Right ventricle myocardium superior (tissue), 1 donor: Measurements from ENCODE around the gene CERS6. TPM values are rescaled to one million over a fixed set of nuclear protein-coding genes. Genes with fewer than 3 reads are reported as not detected.

ENCODE experiments used
- ATAC-seq: fragments of 200-7000 bp; cut with Tn5 transposase; one replicate; pipeline ENCODE4 v1.9.1; 2020; ENCODE audit warnings: mild to moderate bottlenecking; ENCODE audit not compliant: poor library complexity
- DNase-seq: peaks from one replicate; pipeline ENCODE4 v3.0.0-alpha.2; 2020
- intact Hi-C: fragments of 100-400 bp; cut with DNase I; formaldehyde crosslinking; loops from one replicate; pipeline ENCODE4 v1.11.2; 2022
- microRNA-seq: library from miRNA; unstranded; fragments of <30 nt; microRNA quantifications from one replicate; pipeline ENCODE4 v1.2.0, GENCODE V29; 2020
- total RNA-seq: library from RNA; stranded (reverse); fragmentation: NEBNext Ultra II Directional; extraction: Animal tissue kit (Norgen Biotek cat#: 25700); gene quantifications from one replicate; pipeline ENCODE4 v1.2.1, GENCODE V29; 2021
- donor health status: DM: no; HTN: yes; CAD: no; lungs with severe emphysema.

The CERS6 gene
- total RNA-seq, 1 donor from 2014 or later, result 66.7 TPM

DNA sequence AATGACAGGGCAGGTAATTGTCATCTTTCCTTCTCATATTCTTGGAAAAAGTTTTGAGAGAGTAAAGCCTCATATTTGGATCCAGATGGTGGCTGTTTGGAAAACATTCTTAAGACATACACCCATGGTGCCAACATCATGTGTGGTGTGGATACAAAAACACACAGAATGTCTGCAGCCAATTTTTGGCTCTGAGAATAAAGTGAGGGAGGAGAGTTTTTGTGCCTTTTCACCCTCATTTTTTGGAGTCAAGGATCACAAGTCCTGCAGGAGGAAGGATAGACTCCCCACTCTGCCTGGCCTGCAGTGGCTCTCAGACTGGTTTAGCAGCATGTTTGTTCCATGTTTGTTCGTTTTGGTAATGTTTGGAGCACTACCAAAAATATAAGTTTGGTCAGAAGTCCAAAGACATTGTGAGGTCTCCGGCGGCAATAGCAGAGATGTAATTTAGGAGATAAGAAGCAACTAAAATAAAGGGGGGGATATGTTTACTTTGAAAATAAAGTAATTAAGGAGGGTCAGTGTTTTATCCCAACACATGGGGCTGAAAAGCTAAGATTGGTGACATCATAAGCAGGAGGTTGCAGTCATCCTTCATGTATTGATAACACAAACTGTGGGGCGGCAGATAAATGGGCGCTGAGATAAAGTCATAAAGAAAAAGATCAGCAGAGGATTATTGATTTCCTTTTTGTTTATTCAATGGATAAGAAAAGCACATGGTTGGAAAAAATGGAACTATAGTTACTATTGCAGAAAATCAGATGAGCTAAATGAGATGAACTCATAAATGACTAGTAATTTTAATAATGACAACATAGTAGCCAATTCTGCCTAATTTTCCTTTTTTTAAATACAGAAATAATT lies 347.0 kb downstream of the CERS6 start:
- intact Hi-C loops, result no loop called here
- no peak for DNase-seq
- ATAC-seq, result no peak

DNA sequence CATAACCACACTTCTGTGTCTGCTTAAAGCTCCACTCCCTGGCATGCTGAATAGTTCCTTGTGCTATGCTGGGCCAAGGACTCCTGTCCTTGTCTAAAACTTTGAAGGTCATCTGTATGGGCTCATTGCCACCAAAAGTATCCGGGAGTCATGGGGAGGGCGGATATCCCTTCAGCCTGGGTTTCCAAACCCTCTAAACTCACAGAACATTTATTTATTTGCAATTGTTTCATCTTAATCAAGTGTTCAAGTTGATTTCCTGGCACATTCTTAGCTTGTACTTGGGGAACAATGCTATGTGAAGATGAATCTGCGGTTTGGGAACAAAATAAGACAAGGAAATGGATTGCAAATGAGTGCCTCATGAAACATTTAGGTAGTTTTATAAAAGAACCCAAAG lies 348.1 kb downstream of the CERS6 start:
- ATAC-seq (peak; percentile 28), DNase-seq (no peak)
- intact Hi-C loops, result no loop called here

DNA sequence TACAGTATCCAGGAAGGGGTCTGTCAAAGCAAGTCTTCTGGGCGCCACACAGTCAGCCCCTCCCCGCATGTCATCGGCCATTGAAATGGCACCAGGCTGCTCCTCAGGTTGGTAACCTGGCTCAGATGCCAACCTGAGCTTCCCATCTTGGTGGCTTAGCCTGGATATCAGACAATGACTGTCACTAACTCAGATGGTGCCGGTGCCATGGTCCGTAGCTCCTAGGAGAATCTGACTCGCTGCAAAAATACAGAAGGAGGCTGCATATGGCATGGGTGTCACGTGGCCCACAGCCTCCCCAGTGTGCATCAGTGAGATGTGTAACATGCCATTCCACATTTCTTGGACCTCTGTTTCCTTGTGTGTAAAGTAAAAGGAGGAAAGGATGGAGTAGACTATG lies 349.5 kb downstream of the CERS6 start:
- intact Hi-C loops, result no loop called here
- no peak for DNase-seq
- ATAC-seq, result no peak

- no peak for ATAC-seq
- intact Hi-C loops, result no loop called here
- no peak for DNase-seq
Observed at GRCh38 chr2:168809537-168809936, 353.5 kb downstream of the CERS6 start.

DNA sequence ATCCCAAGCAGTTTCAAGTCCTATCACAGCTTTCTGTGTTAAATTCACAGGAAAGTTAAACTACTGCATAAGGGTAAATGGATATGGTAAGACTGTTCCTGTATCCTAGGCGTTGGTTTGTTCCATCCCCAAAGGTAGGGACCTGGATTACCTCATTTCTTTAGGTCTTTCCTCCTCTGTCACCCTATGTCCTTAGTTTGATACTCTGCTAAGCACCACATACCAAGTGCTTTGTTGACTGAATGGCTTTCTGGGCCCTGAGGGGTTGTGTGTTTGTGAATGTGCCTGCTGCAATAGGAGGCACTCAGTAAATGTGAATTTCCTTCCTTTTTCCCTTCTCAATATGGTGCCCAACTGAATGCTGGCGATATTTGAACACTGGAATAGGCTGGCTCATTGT lies 354.2 kb downstream of the CERS6 start:
- ATAC-seq (no peak), DNase-seq (no peak)
- intact Hi-C loops, result no loop called here

- ATAC-seq (no peak), DNase-seq (no peak)
- intact Hi-C loops, result no loop called here
Observed at GRCh38 chr2:168811696-168812095, 355.6 kb downstream of the CERS6 start.

GRCh38 chr2:168814046-168814445 lies 358.0 kb downstream of the CERS6 start:
- ATAC-seq (no peak), DNase-seq (no peak)
- intact Hi-C loops, result no loop called here

DNA sequence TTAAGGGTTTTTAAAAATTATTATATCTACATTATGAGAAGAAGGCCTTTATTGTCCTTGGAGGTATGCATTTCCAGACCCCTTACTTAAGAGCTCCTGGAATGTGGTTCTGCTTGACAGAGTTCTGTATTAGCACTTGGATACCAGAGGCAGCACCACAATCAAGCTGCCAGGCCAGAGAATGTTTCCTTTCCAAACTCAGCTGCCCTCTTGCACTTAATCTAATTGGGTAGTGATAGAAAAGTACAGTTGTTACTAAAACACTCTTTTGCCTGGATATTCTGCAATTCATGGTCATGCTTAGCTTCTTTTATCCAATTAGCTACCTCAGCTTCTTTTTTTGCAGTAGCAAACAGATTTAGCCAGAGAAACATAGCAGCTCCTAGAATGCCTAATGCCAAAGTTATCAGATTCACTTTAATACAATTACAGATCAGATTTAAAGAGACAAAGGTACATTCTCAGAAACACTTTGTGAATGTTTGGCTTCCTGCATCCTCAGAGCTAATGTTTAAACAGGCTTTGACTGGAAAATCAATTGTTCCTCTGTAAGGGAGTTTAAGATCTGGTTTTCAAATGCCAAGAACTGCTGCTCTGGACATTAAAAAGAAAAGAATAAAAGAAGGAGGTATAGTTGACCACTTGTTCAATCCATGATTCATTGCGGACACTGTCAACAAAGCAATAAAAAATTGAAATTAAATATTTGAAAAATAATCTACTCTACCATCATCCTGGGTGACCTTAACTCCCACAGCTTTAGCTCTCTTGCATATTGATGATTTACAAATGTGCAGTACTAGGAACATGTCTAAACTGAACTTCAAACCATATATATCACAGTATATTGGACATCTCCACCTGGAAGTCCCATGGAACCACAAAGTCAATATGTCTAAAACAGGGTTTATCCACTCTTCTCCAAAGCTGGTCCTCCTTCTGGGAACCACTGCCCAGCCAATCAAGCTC lies 359.2 kb downstream of the CERS6 start:
- intact Hi-C loops, result no loop called here
- ATAC-seq, result peak; percentile 46
- DNase-seq, result no peak

- ATAC-seq, result no peak
- DNase-seq, result no peak
- intact Hi-C loops, result no loop called here
Observed at GRCh38 chr2:168816369-168816768, 360.3 kb downstream of the CERS6 start.

- intact Hi-C loops, result no loop called here
- ATAC-seq, result no peak
- no peak for DNase-seq
Observed at GRCh38 chr2:168819050-168819715, 363.1 kb downstream of the CERS6 start.

GRCh38 chr2:168819829-168820489 lies 363.9 kb downstream of the CERS6 start:
- ATAC-seq (no peak), DNase-seq (no peak)
- intact Hi-C loops, result no loop called here

DNA sequence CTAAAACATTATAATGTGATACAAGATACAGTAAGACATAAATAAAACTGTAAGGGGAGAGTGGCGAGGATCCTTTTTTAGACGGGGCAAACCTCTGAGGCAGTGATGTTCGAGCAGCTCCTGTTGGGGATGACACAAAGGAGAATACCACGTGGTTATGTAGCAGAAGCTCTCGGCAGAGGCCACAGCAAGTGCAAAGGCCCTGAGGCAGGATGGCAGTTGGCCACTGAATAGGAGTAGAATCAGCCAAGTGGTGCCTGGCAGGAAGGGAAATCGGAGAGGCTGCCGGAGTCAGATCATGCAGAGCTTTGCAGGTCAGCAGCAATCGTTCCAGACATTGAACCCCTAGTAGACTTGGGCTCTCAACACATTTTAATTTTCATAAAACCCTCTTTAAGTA lies 365.5 kb downstream of the CERS6 start:
- intact Hi-C loops, result no loop called here
- no peak for ATAC-seq
- DNase-seq, result no peak

- intact Hi-C loops, result no loop called here
- ATAC-seq, result no peak
- no peak for DNase-seq
Observed at GRCh38 chr2:168821992-168822391, 365.9 kb downstream of the CERS6 start.

Small RNAs within 50 kb of the gene (microRNA-seq; reads per million reads assigned to microRNA genes)
- 0.97 reads per million for gene MIR4774

Other genes starting within 250 kb of the CERS6 start
- 16.9 TPM for gene STK39, start 208.7 kb upstream of the CERS6 start, total RNA-seq